Mesenchymal stem cell (in vitro differentiated cells and primary cell): Measurements from ENCODE around the gene EIF4B.

ENCODE experiments used
- DNase-seq: peaks from one replicate; pipeline ENCODE4 v3.0.0-alpha.2; 2013
- H2AFZ ChIP-seq: one replicate; pipeline ENCODE4 v1.6.1; 2013; ENCODE audit warnings: low read depth, mild to moderate bottlenecking, control low read depth, inconsistent platforms, low read length, moderate library complexity
- H2AK5ac ChIP-seq: 2 replicates; pipeline ENCODE4 v1.6.1; 2013; ENCODE audit warnings: low read length, moderate library complexity, mild to moderate bottlenecking, inconsistent platforms; ENCODE audit not compliant: severe bottlenecking
- H2BK120ac ChIP-seq: one replicate; pipeline ENCODE4 v1.6.1; 2013; ENCODE audit warnings: low read depth, mild to moderate bottlenecking, inconsistent platforms, low read length, moderate library complexity
- H2BK12ac ChIP-seq, 2 experiments: one replicate each; pipeline ENCODE4 v1.6.1; 2013; ENCODE audit warnings: inconsistent platforms in 2 of 2, low read length in 2 of 2, mild to moderate bottlenecking in 2 of 2, moderate library complexity in 2 of 2, control low read depth in 1 of 2
- H2BK15ac ChIP-seq: one replicate; pipeline ENCODE4 v1.6.1; 2013; ENCODE audit warnings: mild to moderate bottlenecking, low read depth, inconsistent platforms; ENCODE audit not compliant: poor library complexity, severe bottlenecking
- H2BK5ac ChIP-seq: 2 replicates; pipeline ENCODE4 v1.6.1; 2013; ENCODE audit warnings: low read depth, mild to moderate bottlenecking, low read length, control low read depth, inconsistent platforms; ENCODE audit not compliant: poor library complexity, severe bottlenecking
- H3K14ac ChIP-seq, 2 experiments: one replicate each; pipeline ENCODE4 v1.6.1; 2013; ENCODE audit warnings: inconsistent platforms in 2 of 2, low read length in 2 of 2, control low read depth in 1 of 2, mild to moderate bottlenecking in 1 of 2, moderate library complexity in 1 of 2
- H3K18ac ChIP-seq, 2 experiments: one replicate each; pipeline ENCODE4 v1.6.1; 2013; ENCODE audit warnings: inconsistent platforms in 2 of 2, low read length in 2 of 2, control low read depth in 1 of 2, low read depth in 1 of 2, mild to moderate bottlenecking in 1 of 2
- H3K23ac ChIP-seq, 2 experiments: one replicate each; pipeline ENCODE4 v1.6.1; 2013; ENCODE audit warnings: inconsistent platforms in 2 of 2, low read length in 2 of 2, mild to moderate bottlenecking in 2 of 2, moderate library complexity in 2 of 2, control low read depth in 1 of 2
- H3K27ac ChIP-seq: 2 replicates; pipeline ENCODE4 v1.5.1; 2013; ENCODE audit warnings: mild to moderate bottlenecking, moderate library complexity, low read length, control low read depth, inconsistent platforms; ENCODE audit not compliant: poor library complexity, severe bottlenecking
- H3K27me3 ChIP-seq, 2 experiments: 2 replicates each; pipeline versions ENCODE4 v1.6.1 to v1.7.0; 2013; ENCODE audit warnings: low read length in 2 of 2, mild to moderate bottlenecking in 2 of 2, moderate library complexity in 2 of 2, control low read depth in 1 of 2, inconsistent platforms in 1 of 2; ENCODE audit not compliant: control insufficient read depth in 1 of 2, insufficient read depth in 1 of 2
- H3K36me3 ChIP-seq, 2 experiments: 2 replicates each; pipeline versions ENCODE4 v1.6.1 to v1.7.0; 2013; ENCODE audit warnings: low read length in 2 of 2, control low read depth in 1 of 2, inconsistent platforms in 1 of 2, low read depth in 1 of 2, mild to moderate bottlenecking in 1 of 2; ENCODE audit not compliant: insufficient read depth in 2 of 2, control insufficient read depth in 1 of 2
- H3K4ac ChIP-seq, 2 experiments: one replicate each; pipeline ENCODE4 v1.6.1; 2013; ENCODE audit warnings: inconsistent platforms in 2 of 2, low read length in 2 of 2, mild to moderate bottlenecking in 2 of 2, moderate library complexity in 2 of 2, control low read depth in 1 of 2, low read depth in 1 of 2
- H3K4me1 ChIP-seq: 2 replicates; pipeline ENCODE4 v1.6.1; 2013; ENCODE audit warnings: low read depth, low read length, control low read depth; ENCODE audit not compliant: control insufficient read depth, insufficient read depth
- H3K4me2 ChIP-seq: 2 replicates; pipeline ENCODE4 v1.6.1; 2013; ENCODE audit warnings: low read length, mild to moderate bottlenecking, inconsistent platforms; ENCODE audit not compliant: poor library complexity, severe bottlenecking
- H3K4me3 ChIP-seq, 2 experiments: 2 replicates each; pipeline versions ENCODE4 v1.5.1 to v1.7.0; 2013; ENCODE audit warnings: low read length in 2 of 2, mild to moderate bottlenecking in 2 of 2, control low read depth in 1 of 2, low read depth in 1 of 2; ENCODE audit not compliant: insufficient read depth in 1 of 2
- H3K79me1 ChIP-seq: replicated peaks from 2 replicates; pipeline ENCODE4 v1.6.1; 2013; ENCODE audit warnings: mild to moderate bottlenecking, control low read depth, low read length, inconsistent platforms; ENCODE audit not compliant: poor library complexity, severe bottlenecking
- H3K9ac ChIP-seq: 2 replicates; pipeline ENCODE4 v1.7.0; 2013; ENCODE audit warnings: mild to moderate bottlenecking, low read length, moderate library complexity
- H3K9me3 ChIP-seq: 2 replicates; pipeline ENCODE4 v1.7.0; 2013; ENCODE audit warnings: mild to moderate bottlenecking, low read length; ENCODE audit not compliant: control insufficient read depth
- H4K8ac ChIP-seq: one replicate; pipeline ENCODE4 v1.6.1; 2013; ENCODE audit warnings: inconsistent platforms, mild to moderate bottlenecking, low read length, moderate library complexity
- H4K91ac ChIP-seq: one replicate; pipeline ENCODE4 v1.6.1; 2013; ENCODE audit warnings: mild to moderate bottlenecking, low read length, inconsistent platforms
- WGBS: methylation state at CpG from one replicate; pipeline ENCODE4 v1.1.7; 2013; ENCODE audit warnings: mixed read lengths; 5-methylcytosine and 5-hydroxymethylcytosine counted together
- small RNA-seq: library from polyadenylated mRNA; stranded (forward); fragments of <200 nt; extraction: miRNeasy Mini kit (QIAGEN cat#:217004); gene quantifications from one replicate; pipeline ENCODE3, GENCODE V24; 2013; ENCODE audit warnings: low read depth

The EIF4B gene

DNA sequence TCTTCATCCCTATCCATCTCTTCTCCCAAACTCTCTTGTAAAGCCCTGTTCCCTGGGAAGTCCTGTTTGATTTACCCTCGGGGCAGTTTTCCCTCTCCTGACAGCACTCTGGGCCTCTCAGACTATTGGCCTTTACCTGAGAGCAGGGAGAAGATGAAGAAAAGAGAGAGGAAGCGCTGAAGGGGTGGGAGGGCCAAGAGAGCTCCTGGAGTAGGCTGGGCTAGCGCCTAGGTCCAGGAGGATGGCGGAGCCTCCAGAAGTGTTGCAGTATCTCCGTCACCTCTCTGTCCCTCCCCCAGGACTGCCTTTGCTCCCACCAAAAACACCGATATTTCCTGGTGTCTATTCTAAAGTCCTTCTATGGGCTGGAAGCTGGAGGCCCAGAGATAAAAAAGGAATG, 85.5 kb downstream of the EIF4B start:
- Histone ChIP-seq H3K14ac (no peak overlapping the region), H3K18ac (no peak overlapping the region), H3K4me2 (no peak overlapping the region), H3K4me3 (no peak overlapping the region), H2AK5ac (no peak overlapping the region), H3K9me3 (no peaks in the 10 kb centered on the region), H3K4me1 (peaks cover 1% of the 10 kb centered on the region), H3K9ac (no peak overlapping the region), H4K8ac (no peak overlapping the region), H3K4ac (no peak overlapping the region), H2BK5ac (no peak overlapping the region), H3K23ac (no peak overlapping the region), H3K36me3 (no peaks in the 10 kb centered on the region), H4K91ac (no peak overlapping the region), H3K79me1 (no peaks in the 10 kb centered on the region), H2BK15ac (no peak overlapping the region), H2AFZ (no peak overlapping the region), H2BK120ac (no peak overlapping the region), H3K27ac (no peak overlapping the region), H3K27me3 (peaks cover 0 to 25% of the 10 kb centered on the region in 2 experiments), H2BK12ac (no peak overlapping the region)
- 57% methylated on average over 2 of the region's 6 CpGs for WGBS
- no peak for DNase-seq

Small RNA genes lying within 50 kb of the gene (small RNA-seq; reads per million reads assigned to genes)
- gene MIR6757, result 2.0 reads per million
